ENCODE results near the gene GFAP. TPM values are rescaled to one million over a fixed set of nuclear protein-coding genes. Genes with fewer than 3 reads are reported as not detected.
A peak's percentile ranks its signal among the peaks of the same experiment; 100 is the strongest.

Gene GFAP
- total RNA-seq, 2 donors from 2014 or later = 0.62 TPM; not detected in 1

DNA sequence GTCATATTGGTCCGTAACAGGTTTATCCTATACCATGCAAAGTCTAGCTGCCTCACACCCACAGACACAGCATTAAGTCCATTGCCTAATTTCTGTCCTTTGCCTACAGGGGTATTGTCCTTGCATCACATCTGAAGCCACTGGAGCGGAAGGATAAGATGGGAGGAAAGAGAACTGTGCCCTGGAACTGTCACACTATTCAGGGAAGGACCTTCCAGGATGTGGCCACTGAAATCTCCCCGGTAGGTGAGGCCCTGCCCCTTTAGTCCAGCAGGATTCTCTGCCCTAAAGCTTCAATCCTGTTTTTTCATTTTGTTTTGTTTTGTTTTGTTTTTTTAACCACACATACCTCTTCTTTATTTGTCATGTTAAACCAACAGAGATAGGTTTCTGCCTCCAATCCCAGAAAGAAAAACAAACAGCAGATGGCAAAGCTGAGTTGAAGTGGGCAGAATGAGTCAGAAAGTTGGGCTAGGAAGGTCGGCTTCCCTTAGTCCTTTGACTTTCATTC lies 13.8 kb downstream of the GFAP start:
- no peaks in the 10 kb centered on the region for H3K27me3 ChIP-seq (replicated peaks; ENCODE audit: insufficient read depth)
- H3K27ac ChIP-seq = no peak overlapping the region
- 76% methylated on average over 4 of the region's 4 CpGs for WGBS
- H3K4me3 ChIP-seq = no peak overlapping the region
- peaks cover 5% of the 10 kb centered on the region for H3K4me1 ChIP-seq (replicated peaks)
- DNase-seq (ENCODE audit: low spot score) = no peak
- intact Hi-C loops (cut with DNase I) = loop anchor here (10.0 kb wide), 1 partner anchor 293 kb away; no protein-coding TSS in a partner anchor
- H3K36me3 ChIP-seq = no peaks in the 10 kb centered on the region
- H3K9me3 ChIP-seq = no peaks in the 10 kb centered on the region
- TF ChIP-seq POLR2A (IDR thresholded peaks at IDR 0.05) (no peak), POLR2AphosphoS5 (IDR thresholded peaks at IDR 0.05) (no peak), CTCF (IDR thresholded peaks at IDR 0.05) (no peak)

DNA sequence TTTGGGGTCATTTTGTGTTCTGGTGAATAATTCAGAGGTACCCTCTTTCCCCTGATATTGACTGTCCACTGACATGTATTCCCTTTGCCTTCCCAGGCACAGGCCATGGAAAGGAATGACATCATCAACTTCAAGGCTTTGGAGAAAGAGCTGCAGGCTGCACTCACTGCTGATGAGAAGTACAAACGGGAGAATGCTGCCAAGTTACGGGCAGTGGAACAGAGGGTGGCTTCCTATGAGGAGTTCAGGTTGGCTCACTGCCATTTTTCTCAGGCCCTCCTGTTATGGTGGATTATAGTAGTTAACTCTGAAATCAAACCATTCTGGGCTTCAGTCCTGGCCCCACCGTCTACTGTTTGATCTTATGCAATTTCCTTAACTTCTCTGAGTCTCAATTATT lies 14.4 kb downstream of the GFAP start:
- intact Hi-C loops (cut with DNase I) = loop anchor here (10.0 kb wide), 1 partner anchor 294 kb away; no protein-coding TSS in a partner anchor
- no peak overlapping the region for H3K27ac ChIP-seq
- H3K4me3 ChIP-seq = no peak overlapping the region
- peaks cover 5% of the 10 kb centered on the region for H3K4me1 ChIP-seq (replicated peaks)
- no peak for DNase-seq (ENCODE audit: low spot score)
- H3K36me3 ChIP-seq = no peaks in the 10 kb centered on the region
- H3K9me3 ChIP-seq = no peaks in the 10 kb centered on the region
- TF ChIP-seq POLR2A (IDR thresholded peaks at IDR 0.05) = no peak
- no peak for TF ChIP-seq CTCF (IDR thresholded peaks at IDR 0.05)
- no peak for TF ChIP-seq POLR2AphosphoS5 (IDR thresholded peaks at IDR 0.05)
- WGBS = 17% methylated on average over 3 of the region's 3 CpGs
- no peaks in the 10 kb centered on the region for H3K27me3 ChIP-seq (replicated peaks; ENCODE audit: insufficient read depth)

GRCh38 chr17:44899074-44899782 lies 16.1 kb downstream of the GFAP start, which contains the start of gene EFTUD2:
TSS of gene EFTUD2 (minus strand) at chr17:44899445. CDS start at chr17:44894521, 4,924 bp downstream.
- Histone ChIP-seq H3K4me1 (replicated peaks) (peaks cover 5% of the 10 kb centered on the region), H3K36me3 (no peaks in the 10 kb centered on the region), H3K4me3 (peak within 1 kb of the TSS; percentile 47 to 61), H3K27me3 (replicated peaks; ENCODE audit: insufficient read depth) (no peaks in the 10 kb centered on the region), H3K27ac (peak within 1 kb of the TSS; percentile 91), H3K9me3 (no peaks in the 10 kb centered on the region)
- WGBS = under 1% methylated on average over 54 of the region's 54 CpGs
- DNase-seq (ENCODE audit: low spot score) = peak; percentile 87
- intact Hi-C loops (cut with DNase I) = no loop called here
- TF ChIP-seq POLR2A (IDR thresholded peaks at IDR 0.05) (no peak), CTCF (IDR thresholded peaks at IDR 0.05) (peak in 2 of 4 experiments; percentile 10 to 44), POLR2AphosphoS5 (IDR thresholded peaks at IDR 0.05) (peak; percentile 95)

DNA sequence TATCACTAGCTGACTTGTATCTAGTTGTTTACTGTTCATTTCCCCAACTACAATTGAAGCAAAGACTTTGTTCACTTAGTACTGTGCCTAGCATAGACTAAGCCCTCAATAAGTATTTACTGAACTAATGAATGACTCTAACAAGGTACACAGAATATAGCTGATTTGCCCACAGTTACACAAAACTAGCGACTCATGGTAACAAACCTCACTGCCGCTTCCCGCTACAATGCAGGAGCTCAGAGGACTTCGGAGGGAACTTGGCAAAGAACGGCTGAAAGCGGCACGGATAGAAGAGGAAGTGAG lies 16.6 kb downstream of the GFAP start:
- Histone ChIP-seq H3K27me3 (replicated peaks; ENCODE audit: insufficient read depth) (no peaks in the 10 kb centered on the region), H3K27ac (peak overlapping the region; percentile 91), H3K36me3 (peaks cover 0 to under 1% of the 10 kb centered on the region in 2 donors), H3K9me3 (no peaks in the 10 kb centered on the region), H3K4me3 (peak overlapping the region; percentile 47 to 61), H3K4me1 (replicated peaks) (peaks cover 5% of the 10 kb centered on the region)
- intact Hi-C loops (cut with DNase I) = no loop called here
- TF ChIP-seq POLR2A (IDR thresholded peaks at IDR 0.05) (no peak), POLR2AphosphoS5 (IDR thresholded peaks at IDR 0.05) (no peak), CTCF (IDR thresholded peaks at IDR 0.05) (no peak)
- no peak for DNase-seq (ENCODE audit: low spot score)
- WGBS = 0% methylated on average over 7 of the region's 7 CpGs

- WGBS = 93% methylated on average over 4 of the region's 4 CpGs
- Histone ChIP-seq H3K9me3 (no peaks in the 10 kb centered on the region), H3K27me3 (replicated peaks; ENCODE audit: insufficient read depth) (no peaks in the 10 kb centered on the region), H3K4me3 (no peak overlapping the region), H3K27ac (no peak overlapping the region), H3K4me1 (replicated peaks) (peaks cover 5% of the 10 kb centered on the region), H3K36me3 (peaks cover 0 to 4% of the 10 kb centered on the region in 2 donors)
- intact Hi-C loops (cut with DNase I) = no loop called here
- TF ChIP-seq POLR2A (IDR thresholded peaks at IDR 0.05) (no peak), CTCF (IDR thresholded peaks at IDR 0.05) (no peak), POLR2AphosphoS5 (IDR thresholded peaks at IDR 0.05) (no peak)
- DNase-seq (ENCODE audit: low spot score) = no peak
These were observed 20.7 kb downstream of the GFAP start for GRCh38 chr17:44894642-44895041.
